Gastrocnemius medialis (tissue), 4 donors: ENCODE data around the gene GRM5.

Experiments used
- CTCF ChIP-seq, 5 experiments: fragments of 450-650 bp in 3 of 5; fragments of 200-600 bp in 2 of 5; sonication (generic) in 2 of 5; IDR thresholded peaks in 4 of 5; conservative IDR thresholded peaks in 1 of 5; 1 replicate in 4 of 5; 2 replicates in 1 of 5; pipeline ENCODE4 v1.5.1; 2016 to 2019; ENCODE audit warnings: antibody characterized with exemption in 5 of 5, mild to moderate bottlenecking in 3 of 5, moderate library complexity in 3 of 5
- POLR2A ChIP-seq, 2 donors: fragments of 450-650 bp; IDR thresholded peaks; one replicate each; pipeline ENCODE4 v1.6.1; 2017; ENCODE audit warnings: antibody characterized with exemption in 2 of 2, mild to moderate bottlenecking in 2 of 2, moderate library complexity in 2 of 2

GRCh38 chr11:88972210-88972609, 93.6 kb downstream of the GRM5 start:
- TF ChIP-seq CTCF (IDR thresholded peaks at IDR 0.05 in 4 of 5, conservative IDR thresholded peaks at IDR 0.05 in 1 of 5) (no peak), POLR2A (IDR thresholded peaks at IDR 0.05) (no peak)
